NCI-H1048 (cell line): ENCODE data around the gene WWOX.

Experiments used
- DNase-seq: peaks from one replicate; lab custom pipeline; 2025; lab: John Stamatoyannopoulos, UW

Gene WWOX

DNA sequence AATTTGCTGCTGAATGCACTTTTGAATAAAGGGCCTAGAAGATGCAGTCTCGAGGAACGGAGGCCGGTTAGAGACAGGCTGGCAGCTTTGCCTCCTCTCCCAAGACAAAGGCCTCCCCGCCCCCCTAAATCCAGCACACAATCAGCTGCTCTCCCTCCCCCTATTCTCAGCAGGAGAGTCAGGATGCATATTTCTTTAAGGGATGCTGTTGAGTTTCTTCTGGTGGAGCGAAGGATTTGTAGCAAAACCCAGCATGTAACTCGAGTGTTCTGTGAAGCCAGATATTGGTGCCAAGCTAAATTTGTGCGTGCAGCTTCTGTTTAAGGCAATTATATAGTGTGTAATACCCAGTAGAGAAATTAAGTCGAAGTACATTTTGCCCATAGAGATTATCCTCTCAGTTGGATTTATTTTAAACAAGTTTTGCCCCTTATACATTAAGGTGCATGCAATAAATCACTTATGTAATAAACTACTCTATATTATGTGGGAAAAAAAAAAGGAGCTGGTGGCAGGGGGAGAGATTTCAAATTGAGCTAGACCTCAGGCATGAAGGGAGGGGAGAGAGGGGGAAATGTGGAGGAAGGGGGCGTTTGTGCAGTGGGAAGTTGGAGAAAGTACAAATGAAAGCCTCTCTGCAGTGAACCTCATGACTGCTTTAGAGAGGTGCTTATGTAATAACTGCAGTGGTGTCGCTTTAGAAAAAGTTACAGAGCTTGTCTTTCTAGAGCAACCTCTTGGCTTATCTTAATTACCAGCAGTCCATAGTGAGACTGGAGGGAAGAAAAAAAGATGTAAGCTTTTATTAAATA is 901.9 kb downstream of the WWOX start:
- no peak for DNase-seq

DNA sequence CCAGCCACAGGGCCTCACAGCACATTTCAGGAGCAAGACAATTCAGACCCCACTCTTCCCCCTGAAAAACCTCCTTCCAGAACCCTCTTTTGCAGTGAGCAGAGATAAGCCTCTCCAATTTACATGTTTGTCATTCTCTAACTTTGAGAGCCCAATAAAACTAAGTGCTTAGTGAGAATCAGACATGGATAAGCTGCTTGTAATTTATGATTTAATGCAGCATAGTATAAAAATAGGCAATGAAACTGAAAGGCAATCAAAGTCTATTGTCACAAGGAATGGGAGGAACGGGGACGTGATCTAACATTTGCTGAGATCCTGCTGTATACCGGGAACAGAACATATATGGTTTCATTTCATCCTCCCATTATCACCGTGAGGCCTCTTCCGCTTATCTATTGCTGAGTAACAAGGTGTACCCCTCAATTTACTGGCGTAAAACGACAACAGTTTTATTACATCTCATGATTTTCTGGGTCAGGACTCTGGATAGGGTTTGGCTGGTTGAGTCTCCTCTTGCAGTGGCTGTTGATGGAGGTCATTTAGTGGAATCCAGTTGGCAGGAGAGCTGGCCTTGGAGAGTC is 903.7 kb downstream of the WWOX start:
- DNase-seq, result no peak

DNA sequence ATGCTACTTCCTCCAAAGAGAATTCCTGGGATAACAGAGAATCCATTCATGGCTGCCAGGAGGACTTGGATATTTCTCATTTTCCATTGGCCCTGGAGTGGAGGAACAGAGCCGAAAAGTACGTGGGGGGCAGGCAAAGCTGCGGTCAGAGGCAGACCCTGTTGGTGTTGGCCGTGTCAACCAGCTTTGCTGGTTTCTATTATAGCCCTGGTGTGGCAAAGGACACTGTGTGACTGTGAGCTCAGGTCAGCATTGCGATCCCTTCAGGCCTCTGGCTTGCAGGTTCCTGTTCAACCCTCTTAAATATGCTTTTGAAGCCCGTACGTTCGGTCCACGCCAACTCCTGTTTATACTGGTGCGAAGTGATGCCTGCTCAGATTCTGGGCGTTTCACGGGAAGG is 904.9 kb downstream of the WWOX start:
- no peak for DNase-seq

DNA sequence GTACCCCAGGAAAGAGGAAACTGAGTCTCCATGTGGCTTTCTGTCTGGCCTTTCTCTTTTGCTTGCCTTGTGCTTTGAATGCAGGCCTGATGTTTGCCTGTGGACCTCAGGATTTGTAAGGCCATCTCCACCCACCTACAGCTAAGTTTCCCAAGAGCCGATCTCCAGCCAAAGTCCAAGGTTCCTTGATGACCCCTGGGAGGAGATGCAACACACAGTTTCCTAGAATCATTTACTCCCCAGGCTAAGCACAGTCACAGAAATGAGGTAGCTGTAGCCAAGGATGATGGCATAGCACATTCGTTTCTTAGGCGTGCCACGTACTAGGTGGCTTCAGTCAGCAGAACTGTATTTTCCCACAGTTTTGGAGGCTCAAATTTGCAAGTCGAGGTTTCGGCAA is 905.6 kb downstream of the WWOX start:
- DNase-seq, result no peak

DNA sequence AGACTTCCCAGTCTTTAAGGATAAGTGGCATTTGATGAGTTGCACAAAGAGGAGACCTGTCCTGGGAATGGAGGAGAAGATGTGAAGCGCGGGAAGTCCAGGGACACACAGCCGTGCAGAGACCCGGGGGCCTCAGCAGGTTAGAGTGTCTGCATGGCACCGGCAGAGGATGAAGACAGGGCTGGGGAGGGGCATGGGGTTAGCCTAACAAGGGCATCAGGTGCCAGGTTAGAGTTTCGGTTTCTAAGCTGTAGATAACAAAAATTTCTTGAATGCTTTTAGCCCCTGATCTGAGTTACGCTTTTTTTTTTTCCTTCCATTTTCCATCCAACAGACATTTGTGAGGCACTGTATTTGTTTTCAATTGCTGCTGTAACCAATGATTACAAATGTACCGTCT is 906.8 kb downstream of the WWOX start:
- no peak for DNase-seq

DNA sequence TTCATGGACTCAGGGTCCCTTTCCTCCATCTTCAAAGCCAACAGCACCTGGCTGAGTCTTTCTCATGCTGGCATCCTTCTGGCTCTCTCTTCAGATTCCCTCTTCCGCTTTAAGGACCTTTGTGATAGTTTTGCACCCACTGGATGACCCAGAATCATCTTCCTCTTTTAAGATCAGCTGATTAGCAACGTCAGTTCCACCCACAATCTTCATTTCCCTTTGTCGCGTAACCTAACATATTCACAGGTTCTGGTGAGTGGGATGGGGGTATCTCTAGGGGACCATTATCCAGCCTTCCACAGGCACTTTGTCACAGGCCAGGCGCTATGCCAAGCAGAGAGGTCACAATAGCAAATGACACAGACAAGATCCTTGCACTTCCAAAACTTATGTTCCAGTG is 907.3 kb downstream of the WWOX start:
- DNase-seq, result no peak

DNA sequence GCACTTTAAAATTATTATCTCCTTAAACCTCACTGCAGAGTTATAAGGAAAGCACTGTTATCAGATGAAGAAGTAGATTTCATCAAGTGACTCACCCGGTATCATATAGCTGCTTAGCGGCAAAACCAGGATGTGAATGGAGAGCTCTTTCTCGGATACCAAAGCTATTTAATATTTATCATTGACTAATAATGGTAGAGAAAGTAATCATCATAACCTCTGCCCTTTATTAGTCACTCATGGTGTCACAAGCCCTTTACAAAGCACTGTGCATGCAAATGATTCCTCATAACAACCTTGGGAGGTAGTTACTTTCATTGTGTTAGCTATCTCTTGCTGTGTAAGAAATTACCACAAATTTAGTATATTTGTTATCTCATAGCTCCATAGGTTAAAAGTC is 908.2 kb downstream of the WWOX start:
- no peak for DNase-seq

DNA sequence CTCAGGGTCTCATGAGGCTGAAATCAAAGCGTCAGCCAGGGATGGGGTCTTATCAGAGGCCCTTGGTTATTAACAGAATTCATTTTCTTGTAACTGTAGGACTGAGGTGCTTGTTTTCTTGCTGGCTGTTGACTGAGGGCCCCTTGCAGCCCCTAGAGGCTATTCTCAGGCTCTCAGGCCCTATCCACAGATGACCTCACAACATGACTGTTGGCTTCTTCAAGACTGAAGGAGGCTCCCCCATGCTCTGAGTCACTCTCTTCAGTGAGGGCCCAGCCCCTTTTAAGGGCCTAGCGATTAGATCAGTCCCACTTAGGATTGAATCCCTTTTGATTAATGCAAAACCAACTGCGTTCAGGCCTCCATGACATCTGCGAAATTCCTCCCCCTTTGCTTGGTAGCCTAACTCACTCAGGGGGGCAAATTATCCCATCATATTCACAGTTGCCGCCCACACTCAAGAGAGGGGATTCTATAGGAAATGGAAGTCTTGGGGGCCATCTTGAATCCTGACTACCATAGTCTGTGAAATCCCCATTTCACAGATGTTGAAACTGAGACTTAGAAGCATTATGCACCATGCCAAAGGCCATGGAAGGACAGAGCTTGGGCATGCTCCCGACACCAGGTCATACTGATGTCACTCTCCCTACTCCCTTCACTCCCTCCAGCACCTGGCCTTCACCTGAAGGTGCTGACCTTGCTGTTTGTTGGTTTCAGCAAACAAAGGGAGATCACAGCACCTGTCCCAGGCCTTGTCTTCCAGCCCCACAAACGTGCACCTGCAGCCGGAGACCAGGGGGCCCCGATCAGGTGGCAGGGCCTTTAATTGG is 908.8 kb downstream of the WWOX start:
- DNase-seq, result no peak

DNA sequence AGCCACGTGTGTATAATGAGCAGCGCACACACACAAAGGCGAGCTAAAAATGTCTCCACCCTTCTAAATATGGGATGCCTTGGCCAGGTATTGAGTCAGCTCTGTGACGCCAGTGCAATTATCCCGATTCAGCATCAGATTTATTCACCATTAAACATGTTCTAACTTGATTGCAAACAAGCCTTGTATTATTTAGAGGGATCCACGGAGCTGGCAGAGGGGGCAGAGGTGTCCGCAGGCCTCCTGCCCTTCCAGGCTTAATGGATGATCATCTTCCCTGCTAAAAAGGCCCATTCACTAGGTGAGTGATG is 909.4 kb downstream of the WWOX start:
- DNase-seq, result no peak

DNA sequence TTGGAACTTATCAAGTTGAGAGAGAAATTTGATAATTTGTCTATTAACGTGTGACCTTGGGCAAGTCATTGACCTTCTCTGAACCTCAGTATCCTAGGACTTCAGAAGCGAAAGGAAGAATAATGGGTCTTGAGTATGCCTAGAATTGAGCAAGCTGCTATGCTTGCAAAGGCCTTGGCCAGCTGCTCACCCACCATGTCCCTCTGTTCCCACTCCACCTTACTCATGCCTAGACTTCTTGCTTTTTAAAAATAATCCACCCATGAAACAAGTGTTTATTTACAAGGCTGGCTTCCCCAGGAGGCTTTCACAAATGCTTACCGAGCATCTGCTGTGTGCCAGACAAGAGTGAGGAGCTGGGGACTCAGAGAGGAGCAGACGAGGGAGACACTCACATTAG is 910.4 kb downstream of the WWOX start:
- no peak for DNase-seq

DNA sequence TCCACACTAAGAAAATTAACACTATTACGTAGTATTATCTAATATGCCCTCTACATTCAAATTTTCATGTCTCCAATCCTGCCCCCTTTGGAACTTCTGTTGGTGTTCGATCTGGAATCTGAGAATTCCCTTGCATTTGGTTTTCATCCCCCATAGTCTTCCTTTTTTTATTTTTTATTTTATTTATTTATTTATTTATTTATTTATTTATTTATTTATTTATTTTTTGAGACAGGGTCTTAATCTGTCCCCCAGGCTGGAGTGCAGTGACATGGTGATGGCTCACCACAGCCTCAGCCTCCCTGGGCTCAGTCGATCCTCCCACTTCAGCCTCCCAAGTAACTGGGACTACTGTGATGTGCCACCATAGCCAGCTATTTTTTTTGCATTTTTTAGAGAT is 911.8 kb downstream of the WWOX start:
- no peak for DNase-seq

DNA sequence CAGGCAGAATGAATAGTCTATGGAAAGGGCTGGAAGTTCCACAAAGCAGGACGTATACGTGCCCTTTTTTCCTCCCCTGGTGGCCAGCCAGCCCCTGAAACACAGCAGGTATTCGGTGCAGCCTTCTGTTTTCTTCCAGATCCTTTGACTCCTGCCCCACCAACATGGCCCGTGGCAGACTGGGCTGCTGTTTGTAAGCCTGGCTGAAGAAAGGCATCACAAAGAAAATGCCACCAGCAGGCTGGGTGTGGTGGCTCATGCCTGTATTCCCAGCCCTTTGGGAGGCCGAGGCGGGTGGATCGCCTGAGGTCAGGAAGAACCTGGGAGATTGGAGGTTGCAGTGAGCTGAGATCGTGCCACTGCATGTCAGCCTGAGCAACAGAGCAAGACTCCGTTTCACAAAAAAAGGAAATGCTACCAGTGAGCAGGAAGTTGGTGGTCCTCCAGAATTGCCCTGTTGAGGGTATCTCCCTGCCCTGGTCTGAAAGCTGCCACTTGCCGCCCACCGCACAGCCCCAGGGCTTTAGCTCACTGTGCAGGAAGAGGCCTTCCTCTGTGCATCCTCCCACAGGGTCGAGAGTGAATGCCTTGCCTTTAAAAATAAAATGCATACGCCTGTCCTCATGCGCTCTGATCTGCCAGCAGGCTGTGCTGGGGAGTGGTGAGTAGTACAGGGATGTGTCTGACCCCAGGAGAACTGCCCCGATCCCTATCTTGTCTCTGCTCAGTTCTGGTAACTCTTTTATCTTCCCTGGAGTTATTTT is 913.4 kb downstream of the WWOX start:
- no peak for DNase-seq

DNA sequence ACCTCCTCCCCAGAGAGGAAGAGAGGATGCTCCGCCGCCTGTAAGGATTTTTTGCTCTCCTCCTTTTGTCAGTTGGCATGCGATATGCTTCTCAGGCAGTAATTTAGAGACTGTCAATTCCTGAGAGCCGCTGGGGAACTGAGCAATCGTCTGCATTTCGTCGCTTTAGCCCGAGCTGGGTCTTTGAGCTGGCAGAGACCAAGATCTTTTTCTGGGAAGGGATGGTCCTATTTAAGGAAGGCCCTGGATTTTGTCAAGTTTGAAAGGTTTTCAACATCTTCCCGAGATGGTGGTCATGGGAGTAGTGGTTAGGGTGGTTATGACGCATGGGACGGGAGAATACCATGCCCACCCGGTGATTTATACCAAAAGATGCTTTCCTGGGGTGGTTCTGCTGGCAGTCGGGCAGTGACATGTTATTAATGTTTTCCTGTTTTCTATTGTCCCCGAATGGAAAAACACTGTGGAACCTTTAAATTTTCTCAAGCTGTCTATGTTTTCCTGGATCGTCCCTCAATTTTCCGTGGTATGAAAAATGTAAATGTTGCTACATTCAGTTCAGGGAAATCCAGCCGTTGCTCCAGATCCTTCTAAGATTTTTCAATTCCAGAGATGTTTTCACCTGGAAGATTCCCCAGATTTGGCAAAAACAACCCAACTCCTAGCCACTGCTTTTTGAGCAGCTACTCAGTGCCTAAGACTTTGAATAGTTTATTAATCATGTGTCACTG is 914.6 kb downstream of the WWOX start:
- DNase-seq, result no peak

DNA sequence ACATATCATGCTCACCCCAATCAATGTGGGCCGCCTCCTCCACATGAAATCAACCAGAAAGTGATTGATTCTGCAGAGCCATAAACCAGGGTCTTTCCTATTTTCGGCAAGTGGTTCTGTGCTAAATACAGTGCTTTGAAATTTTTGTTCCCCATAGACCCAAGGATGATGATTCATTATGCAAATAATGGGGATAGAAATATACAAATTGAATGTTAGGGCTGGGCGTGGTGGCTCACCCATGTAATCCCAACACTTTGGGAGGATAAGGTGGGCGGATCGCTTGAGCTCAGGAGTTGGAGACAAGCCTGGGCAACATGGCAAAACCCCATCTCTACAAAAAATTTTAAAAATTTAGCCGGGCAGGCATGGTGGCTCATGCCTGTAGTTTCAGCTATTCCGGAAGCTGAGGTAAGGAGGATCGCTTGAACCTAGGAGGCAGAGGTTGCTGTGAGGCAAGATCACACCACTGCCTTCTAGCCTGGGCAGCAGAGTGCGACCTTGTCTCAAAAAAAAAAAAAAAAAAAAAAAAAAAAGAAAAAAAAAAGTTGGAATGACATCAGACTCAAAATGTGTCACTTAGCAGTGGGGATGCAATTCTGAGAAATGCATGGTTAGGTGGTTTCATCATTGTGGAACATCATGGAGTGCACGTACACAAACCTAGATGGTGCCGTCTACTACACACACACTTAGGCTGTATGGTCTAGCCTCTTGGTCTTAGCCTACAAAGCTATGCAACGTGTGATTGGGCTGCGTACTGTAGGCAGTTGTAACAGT is 919.4 kb downstream of the WWOX start:
- no peak for DNase-seq

DNA sequence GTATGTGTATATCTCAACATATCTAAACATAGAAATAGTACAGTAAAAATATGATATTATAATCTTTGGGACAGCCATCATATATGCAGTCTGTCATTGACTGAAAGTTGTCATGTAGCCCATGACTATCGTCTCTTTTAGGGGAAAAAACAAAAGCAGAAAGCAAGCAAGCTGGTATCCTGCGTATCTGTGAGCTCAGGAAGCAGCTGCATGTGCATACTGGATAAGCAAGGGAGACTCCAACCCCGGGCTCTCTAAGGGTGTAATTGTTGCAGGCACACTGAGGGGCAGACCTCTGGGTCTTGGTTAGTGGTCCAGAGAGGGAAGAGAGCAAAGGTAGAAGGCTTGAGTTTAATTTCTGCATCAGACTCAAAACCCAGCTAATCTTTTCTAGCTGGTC is 920.0 kb downstream of the WWOX start:
- no peak for DNase-seq

DNA sequence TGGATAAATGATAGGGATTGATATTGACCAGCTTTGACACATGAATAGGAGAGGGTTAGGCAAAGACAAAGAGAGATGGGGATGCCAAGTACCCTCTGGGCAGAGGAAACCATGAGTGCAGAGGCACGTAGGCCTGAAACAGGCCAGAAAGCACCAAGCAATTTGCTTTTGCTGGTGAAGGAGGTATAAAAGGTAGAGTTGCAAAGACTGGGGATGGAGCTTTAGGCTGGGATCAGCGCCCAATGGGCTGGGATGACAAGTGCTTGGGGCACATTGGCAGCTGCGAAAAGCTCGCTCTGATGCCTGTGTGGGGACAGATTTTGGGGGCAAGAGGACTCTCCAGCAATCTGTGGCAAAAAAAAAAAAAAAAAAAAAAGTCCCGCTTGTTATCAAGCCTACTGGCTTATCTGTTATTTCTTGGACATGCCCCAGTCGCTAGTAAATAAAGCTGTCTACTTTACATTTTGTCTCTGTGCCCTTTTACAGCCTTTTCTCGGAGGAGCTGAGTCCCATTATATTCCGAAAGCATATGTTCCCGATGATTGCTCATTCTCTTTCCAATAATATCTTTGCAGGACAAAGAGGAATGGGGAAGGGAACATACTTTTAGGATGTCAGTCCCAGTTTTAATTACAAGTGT is 922.7 kb downstream of the WWOX start:
- DNase-seq, result no peak

DNA sequence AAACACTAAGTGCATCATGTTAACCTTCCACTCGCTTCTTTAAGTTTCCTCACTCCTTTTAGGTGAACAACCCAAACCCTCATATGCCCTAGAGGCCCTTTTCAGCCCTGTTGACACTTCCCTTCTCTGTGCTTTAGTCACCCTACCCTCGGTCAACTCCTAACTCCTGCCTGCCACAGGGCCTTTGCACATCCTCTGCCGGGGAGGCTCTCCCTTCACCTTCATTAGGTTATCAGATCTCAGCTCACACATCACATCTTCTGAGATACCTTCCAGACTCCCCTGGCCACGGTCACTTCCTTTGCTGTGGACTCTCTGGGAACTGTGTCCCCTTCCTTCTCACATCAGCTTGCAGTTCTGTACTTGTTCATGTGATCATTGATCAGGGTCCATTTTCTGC is 926.7 kb downstream of the WWOX start:
- no peak for DNase-seq

DNA sequence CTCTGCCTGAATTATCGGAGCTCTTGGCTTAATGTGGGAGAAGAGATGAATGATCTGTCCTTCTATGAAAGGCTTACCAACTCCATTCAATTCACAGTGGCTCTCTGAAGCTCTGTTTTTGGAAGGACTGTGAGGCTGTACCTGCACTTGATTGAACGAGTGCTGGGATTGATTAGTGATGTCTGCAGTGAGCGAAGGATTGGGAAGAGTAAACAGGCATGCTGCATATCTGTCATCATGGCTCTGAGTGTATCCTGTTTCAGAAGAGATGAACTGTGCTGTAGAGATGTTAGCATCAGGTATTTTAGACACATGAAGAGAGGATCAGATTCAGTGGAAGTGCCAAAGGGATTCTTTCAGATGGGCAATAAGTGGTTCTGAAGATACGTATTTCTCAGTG is 937.1 kb downstream of the WWOX start:
- DNase-seq, result no peak

DNA sequence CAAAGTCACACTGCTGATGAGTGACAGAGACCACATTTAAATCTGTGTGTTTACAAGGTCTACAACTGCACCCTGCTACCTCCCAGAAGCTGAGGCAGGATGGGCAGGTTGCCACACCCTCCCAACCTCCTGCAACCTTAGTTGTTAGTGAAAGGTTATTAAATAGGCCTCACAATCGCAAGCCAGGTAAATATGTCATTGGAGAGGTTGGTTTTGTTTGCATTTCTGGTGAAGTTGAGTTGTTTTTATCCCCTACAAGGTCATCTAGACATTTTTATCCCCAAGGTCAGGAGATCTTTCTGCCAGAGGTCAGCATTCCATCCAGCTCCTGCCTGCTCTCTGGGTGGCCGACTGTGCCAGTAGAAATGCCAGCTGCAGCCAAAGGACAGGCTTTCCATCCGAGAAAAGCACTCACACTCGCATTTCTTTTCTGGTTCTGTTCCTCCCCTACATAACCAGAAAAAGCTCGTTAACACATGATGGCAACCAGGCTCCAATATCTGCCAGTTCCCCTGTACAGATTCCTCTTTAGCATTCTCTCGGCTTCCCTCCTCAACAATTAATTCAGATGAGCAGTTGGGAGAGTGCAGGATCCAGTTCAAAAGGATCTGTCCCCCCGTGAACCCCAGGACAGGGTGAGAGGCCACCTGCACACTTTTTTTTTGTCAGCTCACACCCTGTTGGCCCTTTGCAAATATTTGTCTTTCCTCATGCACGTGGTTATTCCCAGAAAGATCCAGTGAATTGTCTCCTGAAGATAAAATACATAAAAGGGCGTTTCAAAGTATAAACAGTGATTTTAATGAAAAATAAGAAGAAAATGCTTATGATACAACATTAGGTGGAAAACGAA is 938.3 kb downstream of the WWOX start:
- DNase-seq, result no peak

DNA sequence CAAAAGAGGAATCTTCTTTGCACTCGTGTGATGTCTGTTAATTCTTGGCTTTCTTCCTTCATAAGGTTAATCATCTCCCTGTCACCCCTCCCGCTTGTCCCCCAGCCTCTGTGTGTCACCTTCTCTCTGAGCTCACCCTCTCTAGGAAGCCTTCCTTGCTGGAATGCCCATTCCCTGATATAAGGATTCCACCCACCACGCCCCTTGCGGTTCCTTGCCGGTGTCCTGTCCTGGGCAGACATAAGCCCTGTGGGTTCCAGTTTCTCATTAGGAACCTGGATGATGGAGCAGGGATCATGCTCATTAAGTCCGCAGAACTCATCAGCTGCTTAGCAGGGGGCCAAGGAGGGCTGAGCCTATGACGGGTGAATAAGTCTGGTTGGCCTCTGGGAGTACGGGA is 941.8 kb downstream of the WWOX start:
- DNase-seq, result no peak
